GM19467 (cell line): ENCODE data around the gene TP73.

ENCODE experiments used
- ATAC-seq: cut with Tn5 transposase; IDR thresholded peaks from one replicate; pipeline ENCODE4 v1.9.1; 2021; ENCODE audit warnings: mild to moderate bottlenecking, moderate library complexity; ENCODE audit not compliant: unreplicated experiment

The TP73 gene

GRCh38 chr1:3651930-3652547, at the start of gene TP73:
Gene TP73 (plus strand): TSS chr1:3652516. CDS start chr1:3682366, 29,850 bp downstream.
- ATAC-seq: no peak

DNA sequence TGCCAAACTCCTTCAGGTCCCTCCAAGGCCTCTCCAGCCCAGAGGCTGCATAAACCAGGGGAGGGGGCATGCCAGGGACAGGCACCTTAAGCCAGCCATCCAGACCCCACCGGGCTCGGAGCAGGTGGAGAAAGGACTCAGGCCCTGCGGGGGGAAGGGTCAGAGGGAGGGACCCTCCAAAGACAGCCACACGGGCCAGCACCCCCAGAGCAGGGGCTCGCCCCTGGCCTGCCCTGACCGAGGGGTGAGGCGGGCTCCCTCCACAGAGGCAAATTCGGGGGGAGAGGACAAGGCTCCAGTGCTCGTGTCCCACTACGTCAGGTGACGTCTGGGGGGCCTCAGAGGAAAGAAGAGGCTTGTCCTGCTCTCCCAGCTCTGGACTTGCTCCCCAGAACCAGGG, 49.2 kb upstream of the TP73 start:
- ATAC-seq: no peak

- no peak for ATAC-seq
Measured at GRCh38 chr1:3603571-3604467, 48.5 kb upstream of the TP73 start.

GRCh38 chr1:3604468-3604974, 47.8 kb upstream of the TP73 start:
- no peak for ATAC-seq

GRCh38 chr1:3604997-3605823, 47.1 kb upstream of the TP73 start:
- no peak for ATAC-seq

GRCh38 chr1:3606779-3607702, 45.3 kb upstream of the TP73 start:
- no peak for ATAC-seq

DNA sequence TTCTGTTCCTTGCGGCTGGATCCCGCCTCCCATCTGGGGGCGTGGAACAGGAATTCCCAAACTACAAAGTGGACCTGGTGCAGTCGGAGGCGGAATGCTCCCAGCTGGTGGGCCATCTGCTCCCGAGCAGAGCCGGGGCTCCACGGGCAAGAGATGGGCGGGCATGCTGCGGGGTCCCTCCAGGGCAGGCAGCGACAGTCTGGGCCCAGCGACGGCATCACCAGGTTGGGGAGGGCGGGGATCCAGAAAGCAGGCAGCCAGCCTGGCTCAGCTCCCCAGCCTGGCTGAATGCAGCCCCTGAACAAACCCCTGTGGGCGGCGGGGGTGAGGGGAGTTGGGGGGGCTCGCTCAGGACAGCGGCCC, 44.6 kb upstream of the TP73 start:
- ATAC-seq: no peak

DNA sequence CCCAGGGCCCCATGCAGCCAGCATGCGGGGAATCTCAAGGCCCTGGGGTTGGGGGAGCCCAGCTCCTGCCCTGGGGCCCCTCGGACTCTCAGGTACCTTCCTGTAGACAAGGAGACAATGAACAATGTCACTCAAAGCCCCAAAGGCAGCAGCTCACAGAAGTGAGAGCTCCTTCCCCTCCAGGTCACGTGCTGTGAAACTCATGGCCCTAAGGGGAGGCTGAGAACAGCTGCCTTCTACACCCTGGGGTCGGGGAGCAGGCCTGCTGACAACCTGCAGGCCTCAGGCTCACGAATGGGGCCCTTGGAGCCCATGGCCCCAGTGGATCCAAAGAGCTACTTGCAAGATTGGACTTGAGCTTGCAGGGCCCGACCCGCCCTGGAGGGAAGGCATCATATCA, 44.2 kb upstream of the TP73 start:
- no peak for ATAC-seq

DNA sequence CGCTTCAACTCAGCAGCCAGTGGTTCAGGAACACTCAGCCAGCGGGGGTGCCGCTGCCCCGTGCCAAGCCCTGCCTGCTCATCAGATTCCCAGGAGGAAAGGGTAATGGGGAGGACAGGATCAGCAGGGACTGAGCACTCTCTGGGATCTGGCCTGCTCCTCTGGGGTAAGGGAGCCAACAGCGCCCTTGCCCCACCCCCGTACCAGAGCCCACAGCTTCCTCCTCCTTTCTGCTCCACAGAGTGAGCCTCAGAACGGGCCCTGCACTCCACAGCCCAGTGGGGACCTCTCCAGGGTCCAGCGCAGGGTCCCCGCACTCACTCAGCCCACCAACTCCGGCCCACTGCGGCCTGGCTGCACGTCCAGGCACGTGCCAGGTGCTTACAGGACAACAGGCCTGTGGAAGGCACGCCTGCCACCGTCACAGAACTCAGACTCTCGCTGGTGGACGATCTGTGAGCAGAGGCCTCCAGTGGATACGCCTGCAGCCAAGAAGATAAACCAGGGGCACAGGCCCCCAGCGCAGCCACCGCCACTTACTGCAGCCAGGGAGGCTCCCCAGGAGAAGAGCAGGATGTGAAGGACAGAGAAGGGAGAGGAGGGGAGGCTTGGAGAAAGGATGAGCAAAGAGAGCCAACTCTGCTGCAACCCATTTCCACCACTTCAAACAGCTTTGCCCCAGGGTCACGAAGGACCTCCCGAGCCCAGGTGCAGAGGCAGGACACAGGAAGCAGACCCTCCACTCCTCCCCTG, 43.1 kb upstream of the TP73 start:
- ATAC-seq: no peak

GRCh38 chr1:3609769-3610526, 42.4 kb upstream of the TP73 start:
- ATAC-seq: no peak

DNA sequence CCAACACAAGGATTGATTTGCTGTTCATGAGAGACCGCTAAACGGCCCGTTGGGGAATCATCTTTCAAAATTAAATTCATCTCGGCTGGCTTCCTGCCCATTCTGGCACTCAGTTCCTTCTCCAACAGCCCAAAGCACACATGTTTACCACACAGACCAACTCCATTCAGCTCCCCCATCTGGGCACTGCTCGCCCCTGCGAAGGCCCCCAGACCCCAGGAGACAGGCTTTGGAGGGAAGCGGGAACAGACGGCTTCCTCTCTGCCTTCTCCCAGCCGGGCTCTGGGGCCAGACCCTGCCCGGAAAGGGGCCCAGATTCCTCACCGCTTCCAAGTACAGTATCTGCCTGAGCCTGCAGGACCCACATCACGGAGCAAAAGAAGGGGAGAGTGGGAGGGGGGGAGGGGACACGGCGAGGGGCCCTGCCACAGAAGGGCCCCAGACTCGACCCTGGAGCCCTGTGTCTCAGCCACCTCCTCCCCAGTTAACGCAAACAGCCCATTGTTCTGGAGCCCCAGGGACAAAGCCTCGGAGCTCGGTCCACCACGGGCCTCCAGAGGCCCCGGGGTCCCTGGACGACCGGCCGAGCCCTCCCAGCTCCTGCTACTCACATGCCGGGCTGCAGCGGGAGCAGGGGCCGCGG, 41.7 kb upstream of the TP73 start:
- no peak for ATAC-seq

DNA sequence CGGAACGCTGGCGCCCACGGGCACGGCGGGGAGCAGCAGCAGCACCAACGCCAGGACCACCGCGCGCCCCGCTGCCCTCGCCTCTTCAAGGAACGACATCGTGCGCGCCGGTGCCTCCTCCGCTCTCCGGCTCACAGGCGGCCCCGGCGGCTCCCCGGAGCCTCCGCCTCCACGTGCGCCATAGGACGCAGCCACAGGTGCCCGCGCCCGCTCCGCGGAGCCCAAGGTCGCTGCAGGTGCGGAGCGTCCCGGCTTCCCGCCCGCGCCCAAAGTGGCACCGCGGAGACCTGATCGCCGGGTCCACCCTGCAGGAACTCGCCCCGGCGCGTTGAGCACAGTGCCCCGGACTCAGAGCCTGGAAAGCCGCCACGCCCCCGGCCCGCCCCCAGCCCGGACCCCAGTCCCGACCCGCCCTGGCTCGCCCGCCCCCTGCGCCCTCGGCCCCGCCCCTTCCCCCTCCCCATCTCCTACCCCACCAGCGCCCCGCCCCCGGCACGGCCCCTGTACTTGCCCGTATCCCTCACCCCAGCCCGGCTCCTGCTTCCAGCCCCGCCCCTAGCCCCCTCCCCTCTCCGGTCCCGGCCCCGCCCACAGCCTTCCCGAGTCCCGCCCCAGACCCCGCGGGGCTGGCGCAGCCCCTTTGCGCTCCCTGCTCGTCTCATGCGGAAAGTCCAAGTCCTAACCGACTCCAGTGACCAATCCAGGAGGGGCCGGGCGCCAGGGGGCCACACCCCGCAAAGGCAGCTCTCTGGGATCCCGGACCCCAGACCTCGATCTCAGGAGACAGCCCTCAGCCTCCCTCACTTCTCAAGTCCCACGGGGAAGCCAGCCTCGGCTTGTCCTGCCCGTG, 40.9 kb upstream of the TP73 start, which contains the start of gene MEGF6:
Gene MEGF6 (minus strand): TSS at position 339 of the 850 bp plus-strand sequence. CDS start 240 bp downstream, at position 99.
- ATAC-seq: no peak

DNA sequence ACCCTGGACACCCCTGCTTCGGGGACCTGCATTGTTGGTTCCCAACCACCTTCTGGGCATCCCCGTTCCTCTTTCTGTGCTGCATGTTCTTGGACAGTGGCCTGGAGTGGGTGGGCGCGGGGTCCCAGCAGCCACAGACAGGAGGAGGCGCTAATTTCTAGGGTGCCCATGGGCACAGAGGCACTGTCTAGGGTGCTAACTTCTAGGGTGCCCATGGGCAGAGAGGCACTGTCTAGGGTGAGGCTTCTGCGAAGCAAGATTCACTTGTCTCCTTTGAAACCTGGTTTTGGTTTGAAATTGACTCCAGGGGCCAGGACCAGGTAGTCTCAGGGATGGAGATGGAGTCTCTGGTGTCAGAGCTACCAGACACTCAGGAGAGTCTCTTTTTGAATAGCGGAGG, 40.2 kb upstream of the TP73 start:
- ATAC-seq: no peak

- no peak for ATAC-seq
Measured at GRCh38 chr1:3614755-3615742, 37.3 kb upstream of the TP73 start.

DNA sequence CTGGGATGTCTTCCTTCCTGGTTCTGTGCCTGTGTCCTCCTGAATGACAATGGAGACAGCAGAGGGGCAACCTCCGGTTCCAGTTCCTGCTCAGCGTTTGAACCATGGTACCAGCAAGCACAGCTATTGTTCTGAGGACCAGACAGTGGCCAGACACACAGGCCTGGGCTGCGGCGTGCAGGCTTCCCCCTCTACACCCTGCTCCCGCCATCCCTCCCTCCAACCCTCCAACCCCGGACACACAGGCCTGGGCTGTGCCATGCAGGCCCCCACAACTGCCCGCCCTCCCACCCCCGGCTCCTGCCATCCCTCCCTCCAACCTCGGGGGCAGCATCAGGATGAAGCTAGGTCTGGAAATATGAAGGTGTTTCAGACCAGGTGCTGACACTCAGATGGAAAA, 35.5 kb upstream of the TP73 start:
- ATAC-seq: no peak

GRCh38 chr1:3617806-3618345, 34.4 kb upstream of the TP73 start:
- no peak for ATAC-seq
